ENCODE results near the gene WDR20.

DNA sequence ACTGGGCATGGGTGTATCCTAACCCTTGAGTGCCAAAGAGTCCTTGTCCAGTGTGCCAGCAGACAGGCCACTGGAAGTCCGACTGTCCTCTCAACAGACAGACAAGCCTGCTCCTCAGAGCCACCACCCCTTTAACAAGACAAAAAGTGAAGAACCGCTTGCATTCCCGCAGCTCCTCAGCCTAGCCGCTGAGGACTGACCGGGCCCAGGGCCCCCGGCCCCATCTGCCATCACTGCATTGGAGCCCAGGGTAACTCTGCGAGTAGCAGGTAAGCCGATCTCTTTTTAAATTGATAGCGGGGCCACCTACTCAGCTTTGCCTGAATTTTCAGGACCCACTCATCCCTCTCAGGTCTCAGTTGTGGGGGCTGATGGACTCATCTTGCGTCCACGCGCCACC is 96.3 kb downstream of the WDR20 start:
- no peak for TF ChIP-seq TAF1 (IDR thresholded peaks at IDR 0.05; ENCODE audit: borderline replicate concordance, low read depth, low read length)
- no peak for TF ChIP-seq SP1 (IDR thresholded peaks at IDR 0.05; ENCODE audit: low read depth, low read length)
- TF ChIP-seq, protein P1, sequence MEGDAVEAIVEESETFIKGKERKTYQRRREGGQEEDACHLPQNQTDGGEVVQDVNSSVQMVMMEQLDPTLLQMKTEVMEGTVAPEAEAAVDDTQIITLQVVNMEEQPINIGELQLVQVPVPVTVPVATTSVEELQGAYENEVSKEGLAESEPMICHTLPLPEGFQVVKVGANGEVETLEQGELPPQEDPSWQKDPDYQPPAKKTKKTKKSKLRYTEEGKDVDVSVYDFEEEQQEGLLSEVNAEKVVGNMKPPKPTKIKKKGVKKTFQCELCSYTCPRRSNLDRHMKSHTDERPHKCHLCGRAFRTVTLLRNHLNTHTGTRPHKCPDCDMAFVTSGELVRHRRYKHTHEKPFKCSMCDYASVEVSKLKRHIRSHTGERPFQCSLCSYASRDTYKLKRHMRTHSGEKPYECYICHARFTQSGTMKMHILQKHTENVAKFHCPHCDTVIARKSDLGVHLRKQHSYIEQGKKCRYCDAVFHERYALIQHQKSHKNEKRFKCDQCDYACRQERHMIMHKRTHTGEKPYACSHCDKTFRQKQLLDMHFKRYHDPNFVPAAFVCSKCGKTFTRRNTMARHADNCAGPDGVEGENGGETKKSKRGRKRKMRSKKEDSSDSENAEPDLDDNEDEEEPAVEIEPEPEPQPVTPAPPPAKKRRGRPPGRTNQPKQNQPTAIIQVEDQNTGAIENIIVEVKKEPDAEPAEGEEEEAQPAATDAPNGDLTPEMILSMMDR (IDR thresholded peaks at IDR 0.05 in 2 of 3, conservative IDR thresholded peaks at IDR 0.05 in 1 of 3; ENCODE audit: control insufficient read depth in 2 of 3, extremely low read depth in 1 of 3, insufficient read depth in 1 of 3, low read depth in 3 of 3, low read length in 3 of 3) = no peak
- TF ChIP-seq POLR2AphosphoS5 (IDR thresholded peaks at IDR 0.05; ENCODE audit: low read length) = no peak

Measured in GM12878 (cell line).